ENCODE measurements around the gene NEO1.

The NEO1 gene

GRCh38 chr15:73081321-73081958 is 29.2 kb downstream of the NEO1 start:
- no peak for DNase-seq

GRCh38 chr15:73082812-73083211 is 30.5 kb downstream of the NEO1 start:
- no peak for DNase-seq

GRCh38 chr15:73087098-73087497 is 34.8 kb downstream of the NEO1 start:
- no peak for DNase-seq

- no peak for DNase-seq
Observed at GRCh38 chr15:73105064-73105463, 52.8 kb downstream of the NEO1 start.

- DNase-seq: no peak
Observed at GRCh38 chr15:73108676-73109075, 56.4 kb downstream of the NEO1 start.

- DNase-seq: no peak
Observed at GRCh38 chr15:73109765-73110164, 57.5 kb downstream of the NEO1 start.

GRCh38 chr15:73110201-73110600 is 57.9 kb downstream of the NEO1 start:
- DNase-seq: no peak

GRCh38 chr15:73114064-73114463 is 61.8 kb downstream of the NEO1 start:
- DNase-seq: no peak

- DNase-seq: no peak
Observed at GRCh38 chr15:73116164-73116563, 63.9 kb downstream of the NEO1 start.

GRCh38 chr15:73118055-73118454 is 65.8 kb downstream of the NEO1 start:
- no peak for DNase-seq

GRCh38 chr15:73119478-73119877 is 67.2 kb downstream of the NEO1 start:
- DNase-seq: no peak

- DNase-seq: no peak
Observed at GRCh38 chr15:73120269-73120668, 68.0 kb downstream of the NEO1 start.

- DNase-seq: no peak
Observed at GRCh38 chr15:73125219-73125618, 73.0 kb downstream of the NEO1 start.

- peak; percentile 10 for DNase-seq
Observed at GRCh38 chr15:73127302-73127936, 75.2 kb downstream of the NEO1 start.

GRCh38 chr15:73130830-73131229 is 78.6 kb downstream of the NEO1 start:
- DNase-seq: no peak

GRCh38 chr15:73134196-73134595 is 81.9 kb downstream of the NEO1 start:
- no peak for DNase-seq

- DNase-seq: no peak
Observed at GRCh38 chr15:73139041-73139743, 86.9 kb downstream of the NEO1 start.

- no peak for DNase-seq
Observed at GRCh38 chr15:73139744-73140553, 87.7 kb downstream of the NEO1 start.

- no peak for DNase-seq
Observed at GRCh38 chr15:73141216-73141900, 89.1 kb downstream of the NEO1 start.

GRCh38 chr15:73142802-73143762 is 90.8 kb downstream of the NEO1 start:
- DNase-seq: no peak

GRCh38 chr15:73143763-73144155 is 91.5 kb downstream of the NEO1 start:
- DNase-seq: no peak

- no peak for DNase-seq
Observed at GRCh38 chr15:73146419-73146818, 94.2 kb downstream of the NEO1 start.
